Liver (tissue), 9 donors: ENCODE data around the gene ZNF570. TPM values are rescaled to one million over a fixed set of nuclear protein-coding genes. Genes with fewer than 3 reads are reported as not detected.

ENCODE experiments used
- DNase-seq: peaks from one replicate; pipeline ENCODE4 v3.0.0-alpha.2; 2017; ENCODE audit warnings: low spot score
- H3K27ac ChIP-seq, 2 donors: one replicate each; pipeline ENCODE4 v1.7.0; 2013; ENCODE audit warnings: inconsistent platforms in 2 of 2, low read length in 2 of 2, control low read depth in 1 of 2, low read depth in 1 of 2, mild to moderate bottlenecking in 1 of 2
- H3K27me3 ChIP-seq, 4 donors: one replicate each; pipeline versions ENCODE4 v1.6.1 to v1.7.0; 2013; ENCODE audit warnings: low read length in 3 of 4, inconsistent platforms in 1 of 4, mild to moderate bottlenecking in 1 of 4, moderate library complexity in 1 of 4; ENCODE audit not compliant: control insufficient read depth in 4 of 4, insufficient read depth in 4 of 4
- H3K36me3 ChIP-seq, 4 donors: one replicate each; pipeline versions ENCODE4 v1.6.1 to v1.7.0; 2013; ENCODE audit warnings: low read length in 3 of 4, mild to moderate bottlenecking in 3 of 4, low read depth in 1 of 4, moderate library complexity in 1 of 4; ENCODE audit not compliant: control insufficient read depth in 4 of 4, insufficient read depth in 3 of 4
- H3K4me1 ChIP-seq, 4 donors: one replicate each; pipeline versions ENCODE4 v1.6.1 to v1.7.0; 2013; ENCODE audit warnings: low read length in 3 of 4, mild to moderate bottlenecking in 3 of 4, moderate library complexity in 1 of 4; ENCODE audit not compliant: control insufficient read depth in 4 of 4, insufficient read depth in 4 of 4
- H3K4me3 ChIP-seq, 3 donors: one replicate each; pipeline versions ENCODE4 v1.6.1 to v1.7.0; 2013; ENCODE audit warnings: low read length in 3 of 3, control low read depth in 1 of 3, low read depth in 1 of 3, mild to moderate bottlenecking in 1 of 3
- H3K9ac ChIP-seq, 2 donors: one replicate each; pipeline ENCODE4 v1.7.0; 2013; ENCODE audit warnings: low read length in 2 of 2, mild to moderate bottlenecking in 2 of 2, moderate library complexity in 2 of 2, control low read depth in 1 of 2, low read depth in 1 of 2
- H3K9me3 ChIP-seq, 4 donors: one replicate each; pipeline versions ENCODE4 v1.6.1 to v1.7.0; 2013; ENCODE audit warnings: low read length in 3 of 4; ENCODE audit not compliant: control insufficient read depth in 4 of 4
- ATF3 ChIP-seq: IDR thresholded peaks from 2 replicates; pipeline ENCODE4 v1.6.1; 2016; ENCODE audit warnings: antibody characterized with exemption
- CTCF ChIP-seq: fragments of 150-350 bp; IDR thresholded peaks from 2 replicates; pipeline ENCODE4 v1.5.1; 2017; ENCODE audit warnings: improper control_type of control experiment, low read depth, low read length; ENCODE audit not compliant: missing input control
- EGR1 ChIP-seq, 2 donors: IDR thresholded peaks; 2 replicates each; pipeline ENCODE4 v1.6.1; 2016 to 2018; ENCODE audit warnings: antibody characterized with exemption in 2 of 2, low read depth in 2 of 2
- FOXA1 ChIP-seq: IDR thresholded peaks from 2 replicates; pipeline ENCODE4 v1.6.1; 2016; ENCODE audit warnings: antibody characterized with exemption
- FOXA2 ChIP-seq: IDR thresholded peaks from 2 replicates; pipeline ENCODE4 v1.6.1; 2016; ENCODE audit warnings: antibody characterized with exemption
- GABPA ChIP-seq, 2 donors: IDR thresholded peaks in 1 of 2; conservative IDR thresholded peaks in 1 of 2; 2 replicates each; pipeline ENCODE4 v1.6.1; 2016; ENCODE audit warnings: antibody characterized with exemption in 2 of 2, mild to moderate bottlenecking in 1 of 2, moderate library complexity in 1 of 2
- HNF4A ChIP-seq, 2 donors: conservative IDR thresholded peaks; 2 replicates each; pipeline ENCODE4 v1.6.1; 2016; ENCODE audit warnings: antibody characterized with exemption in 2 of 2, mild to moderate bottlenecking in 2 of 2
- HNF4G ChIP-seq: IDR thresholded peaks from 2 replicates; pipeline ENCODE4 v1.6.1; 2016; ENCODE audit warnings: antibody characterized with exemption
- JUND ChIP-seq, 2 donors: IDR thresholded peaks; 2 replicates each; pipeline ENCODE4 v1.6.1; 2016; ENCODE audit warnings: antibody characterized with exemption in 2 of 2
- NR2F2 ChIP-seq: IDR thresholded peaks from 2 replicates; pipeline ENCODE4 v1.6.1; 2016; ENCODE audit warnings: antibody characterized with exemption
- RAD21 ChIP-seq, 2 donors: IDR thresholded peaks; 2 replicates each; pipeline ENCODE4 v1.6.1; 2016; ENCODE audit warnings: antibody characterized with exemption in 2 of 2, mild to moderate bottlenecking in 2 of 2
- RXRA ChIP-seq, 2 donors: IDR thresholded peaks; 2 replicates each; pipeline ENCODE4 v1.6.1; 2017 to 2018; ENCODE audit warnings: antibody characterized with exemption in 2 of 2, mild to moderate bottlenecking in 1 of 2
- SP1 ChIP-seq: IDR thresholded peaks from 2 replicates; pipeline ENCODE4 v1.6.1; 2018; ENCODE audit warnings: antibody characterized with exemption, mild to moderate bottlenecking
- TAF1 ChIP-seq: conservative IDR thresholded peaks from 2 replicates; pipeline ENCODE4 v1.6.1; 2016; ENCODE audit warnings: antibody characterized with exemption, mild to moderate bottlenecking
- YY1 ChIP-seq: IDR thresholded peaks from 2 replicates; pipeline ENCODE4 v1.6.1; 2016; ENCODE audit warnings: antibody characterized with exemption, mild to moderate bottlenecking
- WGBS: extraction: QIAGEN DNeasy Blood & Tissue Kit; methylation state at CpG from one replicate; pipeline ENCODE4 v1.1.7; 2013; 5-methylcytosine and 5-hydroxymethylcytosine counted together
- polyA plus RNA-seq, 2 donors: library from polyadenylated mRNA; stranded (reverse) in 1 of 2; unstranded in 1 of 2; fragments of 200-250 nt in 1 of 2; fragments of >200 nt in 1 of 2; fragmentation: Nextera tagmentation in 1 of 2; extraction: Ambion mirVana in 1 of 2; gene quantifications; one replicate each; pipeline versions ENCODE4 v1.2.1 to v1.2.3, GENCODE V29; 2013 to 2015
- total RNA-seq, 2 donors: library from RNA; depleted of rRNA; stranded (reverse); fragments of >200 nt; gene quantifications; one replicate each; pipeline ENCODE4 v1.2.3, GENCODE V29; 2014
- TF ChIP-seq, protein P1 (sequence below): IDR thresholded peaks from 2 replicates; pipeline ENCODE4 v1.6.1; 2016; ENCODE audit warnings: antibody characterized with exemption
- TF ChIP-seq, protein P2 (sequence below): IDR thresholded peaks from 2 replicates; pipeline ENCODE4 v1.6.1; 2016; ENCODE audit warnings: antibody characterized with exemption, mild to moderate bottlenecking
- TF ChIP-seq, protein P3 (sequence below): IDR thresholded peaks from 2 replicates; pipeline ENCODE4 v1.6.1; 2016; ENCODE audit warnings: antibody characterized with exemption
- donor health status: healthy.
- donor health status: healthy.
- donor health status: healthy.
- donor health status: healthy.
- donor health status: healthy.

The ZNF570 gene
- total and polyA plus RNA-seq, 4 donors, result 0.96 to 2.3 (median 1.6) TPM

GRCh38 chr19:37466798-37467607, 2.2 kb upstream of the ZNF570 start, which contains the start of gene ZNF569:
Gene ZNF569, minus strand, starts transcription at chr19:37467444. Its CDS starts 22,523 bp downstream, at chr19:37444921.
- under 1% methylated on average over 62 of the region's 62 CpGs for WGBS
- peaks cover 3 to 23% (median 17%) of the 10 kb centered on the region in 4 donors for H3K9me3 ChIP-seq
- no peaks in the 10 kb centered on the region for H3K27me3 ChIP-seq
- peak within 1 kb of the TSS; percentile 58 to 78 for H3K27ac ChIP-seq
- peak within 1 kb of the TSS; percentile 11 to 62 for H3K9ac ChIP-seq
- peaks cover 4 to 35% (median 24%) of the 10 kb centered on the region in 4 donors for H3K36me3 ChIP-seq
- peaks cover 0 to 25% (median 13%) of the 10 kb centered on the region in 4 donors for H3K4me1 ChIP-seq
- peak; percentile 89 for DNase-seq
- peak; percentile 74 for TF ChIP-seq TAF1
- TF ChIP-seq SP1, result no peak
- TF ChIP-seq, protein P1, sequence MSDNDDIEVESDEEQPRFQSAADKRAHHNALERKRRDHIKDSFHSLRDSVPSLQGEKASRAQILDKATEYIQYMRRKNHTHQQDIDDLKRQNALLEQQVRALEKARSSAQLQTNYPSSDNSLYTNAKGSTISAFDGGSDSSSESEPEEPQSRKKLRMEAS, result no peak
- peak; percentile 61 to 83 for TF ChIP-seq EGR1 (IDR thresholded peaks at IDR 0.05; ENCODE audit: low read depth in 2 of 2)
- TF ChIP-seq YY1, result peak; percentile 75
- TF ChIP-seq, protein P2, sequence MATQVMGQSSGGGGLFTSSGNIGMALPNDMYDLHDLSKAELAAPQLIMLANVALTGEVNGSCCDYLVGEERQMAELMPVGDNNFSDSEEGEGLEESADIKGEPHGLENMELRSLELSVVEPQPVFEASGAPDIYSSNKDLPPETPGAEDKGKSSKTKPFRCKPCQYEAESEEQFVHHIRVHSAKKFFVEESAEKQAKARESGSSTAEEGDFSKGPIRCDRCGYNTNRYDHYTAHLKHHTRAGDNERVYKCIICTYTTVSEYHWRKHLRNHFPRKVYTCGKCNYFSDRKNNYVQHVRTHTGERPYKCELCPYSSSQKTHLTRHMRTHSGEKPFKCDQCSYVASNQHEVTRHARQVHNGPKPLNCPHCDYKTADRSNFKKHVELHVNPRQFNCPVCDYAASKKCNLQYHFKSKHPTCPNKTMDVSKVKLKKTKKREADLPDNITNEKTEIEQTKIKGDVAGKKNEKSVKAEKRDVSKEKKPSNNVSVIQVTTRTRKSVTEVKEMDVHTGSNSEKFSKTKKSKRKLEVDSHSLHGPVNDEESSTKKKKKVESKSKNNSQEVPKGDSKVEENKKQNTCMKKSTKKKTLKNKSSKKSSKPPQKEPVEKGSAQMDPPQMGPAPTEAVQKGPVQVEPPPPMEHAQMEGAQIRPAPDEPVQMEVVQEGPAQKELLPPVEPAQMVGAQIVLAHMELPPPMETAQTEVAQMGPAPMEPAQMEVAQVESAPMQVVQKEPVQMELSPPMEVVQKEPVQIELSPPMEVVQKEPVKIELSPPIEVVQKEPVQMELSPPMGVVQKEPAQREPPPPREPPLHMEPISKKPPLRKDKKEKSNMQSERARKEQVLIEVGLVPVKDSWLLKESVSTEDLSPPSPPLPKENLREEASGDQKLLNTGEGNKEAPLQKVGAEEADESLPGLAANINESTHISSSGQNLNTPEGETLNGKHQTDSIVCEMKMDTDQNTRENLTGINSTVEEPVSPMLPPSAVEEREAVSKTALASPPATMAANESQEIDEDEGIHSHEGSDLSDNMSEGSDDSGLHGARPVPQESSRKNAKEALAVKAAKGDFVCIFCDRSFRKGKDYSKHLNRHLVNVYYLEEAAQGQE, result peak; percentile 54
- TF ChIP-seq JUND (IDR thresholded peaks at IDR 0.05), result no peak
- TF ChIP-seq NR2F2, result peak; percentile 49
- TF ChIP-seq ATF3, result no peak
- no peak for TF ChIP-seq CTCF
- TF ChIP-seq RXRA (IDR thresholded peaks at IDR 0.05), result peak in 1 of 2 donors; percentile 34
- peak; percentile 81 to 95 for TF ChIP-seq GABPA (IDR thresholded peaks at IDR 0.05 in 1 of 2, conservative IDR thresholded peaks at IDR 0.05 in 1 of 2)
- TF ChIP-seq FOXA2, result no peak
- TF ChIP-seq HNF4A (conservative IDR thresholded peaks at IDR 0.05), result peak; percentile 14 to 36
- TF ChIP-seq RAD21 (IDR thresholded peaks at IDR 0.05), result peak in 1 of 2 donors; percentile 19
- no peak for TF ChIP-seq HNF4G
- TF ChIP-seq, protein P3, sequence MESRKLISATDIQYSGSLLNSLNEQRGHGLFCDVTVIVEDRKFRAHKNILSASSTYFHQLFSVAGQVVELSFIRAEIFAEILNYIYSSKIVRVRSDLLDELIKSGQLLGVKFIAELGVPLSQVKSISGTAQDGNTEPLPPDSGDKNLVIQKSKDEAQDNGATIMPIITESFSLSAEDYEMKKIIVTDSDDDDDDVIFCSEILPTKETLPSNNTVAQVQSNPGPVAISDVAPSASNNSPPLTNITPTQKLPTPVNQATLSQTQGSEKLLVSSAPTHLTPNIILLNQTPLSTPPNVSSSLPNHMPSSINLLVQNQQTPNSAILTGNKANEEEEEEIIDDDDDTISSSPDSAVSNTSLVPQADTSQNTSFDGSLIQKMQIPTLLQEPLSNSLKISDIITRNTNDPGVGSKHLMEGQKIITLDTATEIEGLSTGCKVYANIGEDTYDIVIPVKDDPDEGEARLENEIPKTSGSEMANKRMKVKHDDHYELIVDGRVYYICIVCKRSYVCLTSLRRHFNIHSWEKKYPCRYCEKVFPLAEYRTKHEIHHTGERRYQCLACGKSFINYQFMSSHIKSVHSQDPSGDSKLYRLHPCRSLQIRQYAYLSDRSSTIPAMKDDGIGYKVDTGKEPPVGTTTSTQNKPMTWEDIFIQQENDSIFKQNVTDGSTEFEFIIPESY, result peak; percentile 88
- TF ChIP-seq FOXA1, result no peak
- H3K4me3 ChIP-seq, result peak within 1 kb of the TSS; percentile 77 to 90 (median 80)
